ACC112 (cell line): Measurements from ENCODE around the gene ANKRD13D.

Experiments used
- H2AFZ ChIP-seq: fragments of 200-600 bp; sonication (generic); one replicate; pipeline ENCODE4 v1.6.0; 2017; ENCODE audit warnings: antibody characterized with exemption, low read length; ENCODE audit not compliant: unreplicated experiment
- H3K27ac ChIP-seq: fragments of 200-600 bp; sonication (generic); 2 replicates; pipeline ENCODE4 v1.5.1; 2014; ENCODE audit warnings: low read depth, mild to moderate bottlenecking, antibody characterized with exemption, low read length, moderate library complexity
- H3K27me3 ChIP-seq: fragments of 200-600 bp; sonication (generic); 2 replicates; pipeline ENCODE4 v1.6.1; 2014; ENCODE audit warnings: mild to moderate bottlenecking, antibody characterized with exemption, low read length, moderate library complexity, mixed read lengths; ENCODE audit not compliant: insufficient read depth
- H3K36me3 ChIP-seq: fragments of 200-600 bp; sonication (generic); 2 replicates; pipeline ENCODE4 v1.6.1; 2016; ENCODE audit warnings: mild to moderate bottlenecking, antibody characterized with exemption, low read length, moderate library complexity, mixed read lengths; ENCODE audit not compliant: insufficient read depth
- H3K4me1 ChIP-seq: fragments of 200-600 bp; sonication (generic); one replicate; pipeline ENCODE4 v1.6.1; 2016; ENCODE audit warnings: low read length, mixed read lengths; ENCODE audit not compliant: insufficient read depth, unreplicated experiment, control insufficient read depth
- H3K4me3 ChIP-seq: fragments of 200-600 bp; sonication (generic); 2 replicates; pipeline ENCODE4 v1.5.1; 2014; ENCODE audit warnings: mild to moderate bottlenecking, low read depth, low read length
- H3K79me2 ChIP-seq: fragments of 200-600 bp; sonication (generic); one replicate; pipeline ENCODE4 v1.6.0; 2016; ENCODE audit warnings: low read length; ENCODE audit not compliant: control insufficient read depth, unreplicated experiment, insufficient read depth

ANKRD13D gene

GRCh38 chr11:67289226-67289650 lies at the start of gene ANKRD13D:
Gene ANKRD13D (plus strand): TSS chr11:67289303. CDS start chr11:67289461, 158 bp downstream.
- peak within 1 kb of the TSS; percentile 65 for H2AFZ ChIP-seq
- H3K27me3 ChIP-seq = no peaks in the 10 kb centered on the region
- H3K27ac ChIP-seq = peak within 1 kb of the TSS; percentile 85
- peaks cover 36% of the 10 kb centered on the region for H3K4me1 ChIP-seq
- peaks cover 29% of the 10 kb centered on the region for H3K79me2 ChIP-seq
- peaks cover 15% of the 10 kb centered on the region for H3K36me3 ChIP-seq
- peak within 1 kb of the TSS; percentile 90 for H3K4me3 ChIP-seq

DNA sequence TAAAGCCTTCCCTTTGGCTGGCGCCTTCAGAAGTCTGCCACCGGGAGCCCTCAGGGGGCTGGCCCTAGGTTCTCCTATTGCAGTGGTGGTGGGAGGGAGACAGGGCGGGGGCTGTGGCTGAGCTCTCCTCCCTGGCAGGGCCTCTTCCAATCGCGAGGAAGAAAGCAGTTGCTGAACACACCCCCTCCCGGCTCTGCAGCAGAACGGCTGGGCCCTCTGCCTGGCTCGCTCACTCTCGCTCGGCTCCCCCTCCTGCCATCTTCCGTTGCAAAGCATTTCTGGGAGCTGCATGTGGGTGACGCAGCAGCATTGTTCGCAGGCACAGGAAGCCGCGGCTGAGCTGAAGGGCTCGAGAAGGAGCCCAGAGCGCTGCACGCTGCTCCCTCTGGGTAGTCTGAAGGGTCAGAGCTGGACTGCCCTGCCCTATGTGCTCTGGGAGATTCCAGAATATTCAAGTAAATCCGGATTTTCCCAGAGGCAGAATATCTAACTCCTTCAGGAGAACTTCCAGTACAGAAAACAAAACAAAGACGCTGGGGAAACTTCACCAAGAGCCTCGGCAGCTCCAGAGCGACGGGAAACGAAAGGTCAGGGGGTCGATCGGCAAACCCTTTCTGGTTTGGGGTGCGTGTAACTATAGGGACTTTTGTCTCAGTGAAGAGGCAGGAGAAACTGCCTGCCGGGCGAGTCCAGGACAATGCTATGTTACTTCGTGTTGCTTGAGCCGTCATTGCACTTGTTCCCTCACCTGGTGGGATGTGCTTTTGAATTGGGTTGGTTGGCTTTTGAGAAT lies 49.1 kb upstream of the ANKRD13D start:
- Histone ChIP-seq H3K4me3 (peak overlapping the region; percentile 85), H3K79me2 (peaks cover 48% of the 10 kb centered on the region), H3K27ac (peak overlapping the region; percentile 88), H3K36me3 (peaks cover 14% of the 10 kb centered on the region), H3K27me3 (no peaks in the 10 kb centered on the region), H3K4me1 (peaks cover 27% of the 10 kb centered on the region), H2AFZ (no peak overlapping the region)

- Histone ChIP-seq H3K4me1 (peaks cover 27% of the 10 kb centered on the region), H3K79me2 (peaks cover 48% of the 10 kb centered on the region), H3K4me3 (peak overlapping the region; percentile 85), H2AFZ (no peak overlapping the region), H3K36me3 (peaks cover 22% of the 10 kb centered on the region), H3K27me3 (no peaks in the 10 kb centered on the region), H3K27ac (peak overlapping the region; percentile 88)
These were observed 48.3 kb upstream of the ANKRD13D start for GRCh38 chr11:67240576-67241389.

DNA sequence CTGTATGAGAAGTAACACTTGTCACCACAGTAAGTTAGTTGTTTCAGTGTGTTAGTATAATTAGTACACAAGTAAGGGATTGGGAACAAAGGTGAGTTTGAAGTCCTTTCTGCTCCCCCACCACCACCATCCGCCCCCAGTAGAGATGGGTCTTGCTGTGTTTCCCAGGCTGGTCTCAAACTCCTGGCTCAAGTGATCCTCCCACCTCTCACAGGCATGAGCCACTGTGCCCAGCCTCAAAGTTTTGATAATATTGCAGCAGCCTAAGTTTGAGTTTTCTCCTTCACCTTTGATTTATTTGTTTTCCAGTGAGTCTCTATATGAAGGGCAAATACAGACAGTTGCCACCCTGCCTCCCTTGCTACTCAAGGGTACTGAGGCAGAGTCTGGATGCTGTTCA lies 46.6 kb upstream of the ANKRD13D start:
- H3K79me2 ChIP-seq = peaks cover 53% of the 10 kb centered on the region
- H2AFZ ChIP-seq = no peak overlapping the region
- peaks cover 32% of the 10 kb centered on the region for H3K36me3 ChIP-seq
- peak overlapping the region; percentile 85 for H3K4me3 ChIP-seq
- peaks cover 27% of the 10 kb centered on the region for H3K4me1 ChIP-seq
- H3K27me3 ChIP-seq = no peaks in the 10 kb centered on the region
- peak overlapping the region; percentile 29 for H3K27ac ChIP-seq

- Histone ChIP-seq H2AFZ (no peak overlapping the region), H3K4me3 (no peak overlapping the region; the same call in 1 of the 2 replicates), H3K36me3 (peaks cover 37% of the 10 kb centered on the region), H3K4me1 (peaks cover 32% of the 10 kb centered on the region), H3K27ac (no peak overlapping the region), H3K79me2 (peaks cover 53% of the 10 kb centered on the region), H3K27me3 (no peaks in the 10 kb centered on the region)
These were observed 46.1 kb upstream of the ANKRD13D start for GRCh38 chr11:67243051-67243450.

- H3K27ac ChIP-seq = no peak overlapping the region
- H3K36me3 ChIP-seq = peaks cover 51% of the 10 kb centered on the region
- no peak overlapping the region for H3K4me3 ChIP-seq
- H3K27me3 ChIP-seq = no peaks in the 10 kb centered on the region
- peaks cover 49% of the 10 kb centered on the region for H3K79me2 ChIP-seq
- no peak overlapping the region for H2AFZ ChIP-seq
- H3K4me1 ChIP-seq = peaks cover 26% of the 10 kb centered on the region
These were observed 44.1 kb upstream of the ANKRD13D start for GRCh38 chr11:67245046-67245445.

DNA sequence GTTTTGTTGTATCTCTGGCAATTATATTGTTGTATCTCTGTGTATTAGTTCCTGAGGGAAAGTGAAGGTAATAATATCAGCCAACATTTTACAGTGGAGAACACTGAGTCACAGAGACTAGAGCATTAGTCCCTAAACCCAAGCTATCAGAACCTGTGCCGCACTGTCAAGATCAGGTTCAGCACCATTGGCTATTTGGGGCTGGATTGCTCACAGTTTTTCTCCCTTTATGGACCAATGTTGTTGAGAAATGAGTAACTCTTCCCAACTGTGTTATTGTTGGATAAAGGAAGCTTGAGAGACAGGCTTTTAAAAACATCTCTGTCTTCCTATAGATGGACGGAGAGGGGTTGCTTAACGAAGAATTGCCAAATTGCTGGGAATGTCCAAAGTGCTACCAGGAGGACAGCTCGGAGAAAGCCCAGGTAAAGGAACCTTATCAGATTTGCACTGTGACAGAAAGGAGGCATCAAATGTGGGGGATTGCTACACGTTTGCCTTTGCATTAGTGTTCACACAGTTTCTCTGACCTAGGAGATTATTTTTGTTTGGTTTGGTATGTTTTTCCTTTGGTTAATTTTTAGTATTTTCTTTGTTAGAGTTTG lies 41.1 kb upstream of the ANKRD13D start:
- Histone ChIP-seq H3K36me3 (peaks cover 66% of the 10 kb centered on the region), H2AFZ (no peak overlapping the region), H3K4me3 (no peak overlapping the region), H3K4me1 (peaks cover 16% of the 10 kb centered on the region), H3K27ac (peak overlapping the region; percentile 11; the same call in 1 of the 2 replicates), H3K27me3 (no peaks in the 10 kb centered on the region), H3K79me2 (peaks cover 20% of the 10 kb centered on the region)

- no peak overlapping the region for H3K4me3 ChIP-seq
- H3K4me1 ChIP-seq = peaks cover 14% of the 10 kb centered on the region
- H3K27me3 ChIP-seq = no peaks in the 10 kb centered on the region
- no peak overlapping the region for H2AFZ ChIP-seq
- peaks cover 69% of the 10 kb centered on the region for H3K36me3 ChIP-seq
- peaks cover 14% of the 10 kb centered on the region for H3K79me2 ChIP-seq
- peak overlapping the region; percentile 11; the same call in 1 of the 2 replicates for H3K27ac ChIP-seq
These were observed 40.5 kb upstream of the ANKRD13D start for GRCh38 chr11:67248653-67249052.

DNA sequence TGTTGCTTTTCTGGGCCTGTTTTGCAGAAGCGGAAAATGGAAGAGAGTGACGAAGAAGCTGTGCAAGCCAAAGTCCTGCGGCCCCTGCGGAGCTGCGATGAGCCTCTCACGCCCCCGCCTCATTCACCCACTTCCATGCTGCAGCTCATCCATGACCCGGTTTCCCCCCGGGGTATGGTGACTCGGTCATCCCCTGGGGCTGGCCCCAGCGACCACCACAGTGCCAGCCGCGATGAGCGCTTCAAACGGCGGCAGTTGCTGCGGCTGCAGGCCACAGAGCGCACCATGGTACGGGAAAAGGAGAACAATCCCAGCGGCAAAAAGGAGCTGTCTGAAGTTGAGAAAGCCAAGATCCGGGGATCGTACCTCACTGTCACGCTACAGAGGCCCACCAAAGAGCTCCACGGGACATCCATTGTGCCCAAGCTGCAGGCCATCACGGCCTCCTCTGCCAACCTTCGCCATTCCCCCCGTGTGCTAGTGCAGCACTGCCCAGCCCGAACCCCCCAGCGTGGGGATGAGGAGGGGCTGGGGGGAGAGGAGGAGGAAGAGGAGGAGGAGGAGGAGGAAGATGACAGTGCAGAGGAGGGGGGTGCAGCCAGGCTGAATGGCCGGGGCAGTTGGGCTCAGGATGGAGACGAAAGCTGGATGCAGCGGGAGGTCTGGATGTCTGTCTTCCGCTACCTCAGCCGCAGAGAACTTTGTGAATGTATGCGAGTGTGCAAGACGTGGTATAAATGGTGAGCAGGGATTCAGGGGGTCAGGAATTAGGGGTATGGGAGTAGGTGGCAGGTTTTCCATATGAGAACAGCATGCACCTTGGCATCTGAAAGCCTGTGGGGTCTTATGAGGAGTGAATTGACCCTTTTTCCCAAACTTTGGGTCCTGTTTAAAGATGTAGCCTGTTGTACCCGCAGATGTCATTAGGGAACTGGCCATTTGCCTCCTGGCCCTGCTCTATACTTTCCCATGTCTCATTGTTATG lies 38.8 kb upstream of the ANKRD13D start:
- Histone ChIP-seq H3K27ac (no peak overlapping the region), H3K79me2 (peaks cover 4% of the 10 kb centered on the region), H3K4me1 (peaks cover 14% of the 10 kb centered on the region), H2AFZ (no peak overlapping the region), H3K4me3 (no peak overlapping the region), H3K27me3 (no peaks in the 10 kb centered on the region), H3K36me3 (peaks cover 71% of the 10 kb centered on the region)
